Measurements from ENCODE around the gene HLX. TPM values are rescaled to one million over a fixed set of nuclear protein-coding genes. Genes with fewer than 3 reads are reported as not detected.

The HLX gene
- total and polyA plus RNA-seq, 9 of the 15 experiments (the other 6 are each of a cell fraction or from before 2014, with no cell fraction given) = 0.10 to 3.0 (median 1.6) TPM

GRCh38 chr1:220927442-220927841 lies 48.2 kb downstream of the HLX start (continued):
- TF ChIP-seq, protein P1, sequence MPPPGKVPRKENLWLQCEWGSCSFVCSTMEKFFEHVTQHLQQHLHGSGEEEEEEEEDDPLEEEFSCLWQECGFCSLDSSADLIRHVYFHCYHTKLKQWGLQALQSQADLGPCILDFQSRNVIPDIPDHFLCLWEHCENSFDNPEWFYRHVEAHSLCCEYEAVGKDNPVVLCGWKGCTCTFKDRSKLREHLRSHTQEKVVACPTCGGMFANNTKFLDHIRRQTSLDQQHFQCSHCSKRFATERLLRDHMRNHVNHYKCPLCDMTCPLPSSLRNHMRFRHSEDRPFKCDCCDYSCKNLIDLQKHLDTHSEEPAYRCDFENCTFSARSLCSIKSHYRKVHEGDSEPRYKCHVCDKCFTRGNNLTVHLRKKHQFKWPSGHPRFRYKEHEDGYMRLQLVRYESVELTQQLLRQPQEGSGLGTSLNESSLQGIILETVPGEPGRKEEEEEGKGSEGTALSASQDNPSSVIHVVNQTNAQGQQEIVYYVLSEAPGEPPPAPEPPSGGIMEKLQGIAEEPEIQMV (tag; conservative IDR thresholded peaks at IDR 0.05; ENCODE audit: low read depth) = no peak
- TF ChIP-seq TEAD1 (CRISPR knock-in tag; IDR thresholded peaks at IDR 0.05) (peak in 1 of 2 experiments; percentile 56; a peak in 1 of 4 replicates), NR2C2 (CRISPR knock-in tag; IDR thresholded peaks at IDR 0.05) (no peak), NR2C2 (tag; IDR thresholded peaks at IDR 0.05) (no peak), ZNF354B (CRISPR knock-in tag; IDR thresholded peaks at IDR 0.05) (no peak), ZNF277 (CRISPR knock-in tag; IDR thresholded peaks at IDR 0.05; ENCODE audit: borderline replicate concordance) (no peak), XRCC3 (IDR thresholded peaks at IDR 0.05) (no peak), ZBTB17 (CRISPR knock-in tag; IDR thresholded peaks at IDR 0.05) (peak; percentile 41; the same call in 1 of the 2 replicates), EGR1 (conservative IDR thresholded peaks at IDR 0.05) (no peak), ZNF217 (CRISPR knock-in tag; IDR thresholded peaks at IDR 0.05) (no peak), HMG20B (CRISPR knock-in tag; IDR thresholded peaks at IDR 0.05) (no peak), HDAC2 (IDR thresholded peaks at IDR 0.05) (peak; percentile 82), STAG1 (CRISPR knock-in tag; IDR thresholded peaks at IDR 0.05; ENCODE audit: borderline replicate concordance) (no peak), ZFX (CRISPR knock-in tag; IDR thresholded peaks at IDR 0.05) (no peak), ZNF436 (CRISPR knock-in tag; IDR thresholded peaks at IDR 0.05) (no peak), PCBP1 (IDR thresholded peaks at IDR 0.05; ENCODE audit: low read depth, low read length, poor library complexity, severe bottlenecking) (no peak), ZFP30 (CRISPR knock-in tag; IDR thresholded peaks at IDR 0.05; ENCODE audit: borderline replicate concordance) (no peak), GABPA (tag; conservative IDR thresholded peaks at IDR 0.05; ENCODE audit: low read depth) (no peak)
- TF ChIP-seq, protein P2, sequence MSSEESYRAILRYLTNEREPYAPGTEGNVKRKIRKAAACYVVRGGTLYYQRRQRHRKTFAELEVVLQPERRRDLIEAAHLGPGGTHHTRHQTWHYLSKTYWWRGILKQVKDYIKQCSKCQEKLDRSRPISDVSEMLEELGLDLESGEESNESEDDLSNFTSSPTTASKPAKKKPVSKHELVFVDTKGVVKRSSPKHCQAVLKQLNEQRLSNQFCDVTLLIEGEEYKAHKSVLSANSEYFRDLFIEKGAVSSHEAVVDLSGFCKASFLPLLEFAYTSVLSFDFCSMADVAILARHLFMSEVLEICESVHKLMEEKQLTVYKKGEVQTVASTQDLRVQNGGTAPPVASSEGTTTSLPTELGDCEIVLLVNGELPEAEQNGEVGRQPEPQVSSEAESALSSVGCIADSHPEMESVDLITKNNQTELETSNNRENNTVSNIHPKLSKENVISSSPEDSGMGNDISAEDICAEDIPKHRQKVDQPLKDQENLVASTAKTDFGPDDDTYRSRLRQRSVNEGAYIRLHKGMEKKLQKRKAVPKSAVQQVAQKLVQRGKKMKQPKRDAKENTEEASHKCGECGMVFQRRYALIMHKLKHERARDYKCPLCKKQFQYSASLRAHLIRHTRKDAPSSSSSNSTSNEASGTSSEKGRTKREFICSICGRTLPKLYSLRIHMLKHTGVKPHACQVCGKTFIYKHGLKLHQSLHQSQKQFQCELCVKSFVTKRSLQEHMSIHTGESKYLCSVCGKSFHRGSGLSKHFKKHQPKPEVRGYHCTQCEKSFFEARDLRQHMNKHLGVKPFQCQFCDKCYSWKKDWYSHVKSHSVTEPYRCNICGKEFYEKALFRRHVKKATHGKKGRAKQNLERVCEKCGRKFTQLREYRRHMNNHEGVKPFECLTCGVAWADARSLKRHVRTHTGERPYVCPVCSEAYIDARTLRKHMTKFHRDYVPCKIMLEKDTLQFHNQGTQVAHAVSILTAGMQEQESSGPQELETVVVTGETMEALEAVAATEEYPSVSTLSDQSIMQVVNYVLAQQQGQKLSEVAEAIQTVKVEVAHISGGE (CRISPR knock-in tag; IDR thresholded peaks at IDR 0.05) = no peak
- TF ChIP-seq, protein P3, sequence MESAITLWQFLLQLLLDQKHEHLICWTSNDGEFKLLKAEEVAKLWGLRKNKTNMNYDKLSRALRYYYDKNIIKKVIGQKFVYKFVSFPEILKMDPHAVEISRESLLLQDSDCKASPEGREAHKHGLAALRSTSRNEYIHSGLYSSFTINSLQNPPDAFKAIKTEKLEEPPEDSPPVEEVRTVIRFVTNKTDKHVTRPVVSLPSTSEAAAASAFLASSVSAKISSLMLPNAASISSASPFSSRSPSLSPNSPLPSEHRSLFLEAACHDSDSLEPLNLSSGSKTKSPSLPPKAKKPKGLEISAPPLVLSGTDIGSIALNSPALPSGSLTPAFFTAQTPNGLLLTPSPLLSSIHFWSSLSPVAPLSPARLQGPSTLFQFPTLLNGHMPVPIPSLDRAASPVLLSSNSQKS (CRISPR knock-in tag; IDR thresholded peaks at IDR 0.05) = no peak

All from K562 (cell line).